WTC11 (cell line): ENCODE measurements around the gene SGCA.

Experiments
- CBFB ChIP-seq: sonication (generic); formaldehyde crosslinking; IDR thresholded peaks from 2 replicates; pipeline ENCODE4 v1.8.1; 2022; ENCODE audit warnings: mild to moderate bottlenecking, low read depth, missing genetic modification reagents
- E2F1 ChIP-seq: sonication (generic); formaldehyde crosslinking; IDR thresholded peaks from 2 replicates; pipeline ENCODE4 v1.8.0; 2022; ENCODE audit warnings: mild to moderate bottlenecking, missing genetic modification reagents
- ELF4 ChIP-seq: sonication (generic); formaldehyde crosslinking; IDR thresholded peaks from 2 replicates; pipeline ENCODE4 v1.8.1; 2022; ENCODE audit warnings: low read depth, mild to moderate bottlenecking, moderate library complexity, missing genetic modification reagents
- NFE2L1 ChIP-seq: sonication (generic); formaldehyde crosslinking; IDR thresholded peaks from 2 replicates; pipeline ENCODE4 v1.8.1; 2023; ENCODE audit warnings: missing genetic modification reagents
- NFYB ChIP-seq: sonication (generic); formaldehyde crosslinking; conservative IDR thresholded peaks from 2 replicates; pipeline ENCODE4 v1.8.0; 2022; ENCODE audit warnings: low read depth, missing genetic modification reagents
- NR2C2 ChIP-seq: sonication (generic); formaldehyde crosslinking; IDR thresholded peaks from 2 replicates; pipeline ENCODE4 v1.8.0; 2022; ENCODE audit warnings: mild to moderate bottlenecking, missing genetic modification reagents
- USF1 ChIP-seq: sonication (generic); formaldehyde crosslinking; IDR thresholded peaks from 2 replicates; pipeline ENCODE4 v1.8.0; 2022; ENCODE audit warnings: mild to moderate bottlenecking, missing genetic modification reagents
- USF2 ChIP-seq: sonication (generic); formaldehyde crosslinking; IDR thresholded peaks from 2 replicates; pipeline ENCODE4 v1.8.1; 2023; ENCODE audit warnings: mild to moderate bottlenecking, missing genetic modification reagents, moderate library complexity
- ZNF317 ChIP-seq: sonication (generic); formaldehyde crosslinking; IDR thresholded peaks from 2 replicates; pipeline ENCODE4 v1.8.1; 2023; ENCODE audit warnings: low read depth, mild to moderate bottlenecking, moderate library complexity, missing genetic modification reagents, borderline replicate concordance
- TF ChIP-seq, protein P1 (sequence below): fragments of 200-600 bp; IDR thresholded peaks from 2 replicates; pipeline ENCODE4 v1.8.0; 2022; ENCODE audit warnings: antibody characterized with exemption
- TF ChIP-seq, protein P2 (sequence below): sonication (generic); formaldehyde crosslinking; IDR thresholded peaks from 2 replicates; pipeline ENCODE4 v1.8.1; 2022; ENCODE audit warnings: low read depth, mild to moderate bottlenecking, moderate library complexity, missing genetic modification reagents, borderline replicate concordance

DNA sequence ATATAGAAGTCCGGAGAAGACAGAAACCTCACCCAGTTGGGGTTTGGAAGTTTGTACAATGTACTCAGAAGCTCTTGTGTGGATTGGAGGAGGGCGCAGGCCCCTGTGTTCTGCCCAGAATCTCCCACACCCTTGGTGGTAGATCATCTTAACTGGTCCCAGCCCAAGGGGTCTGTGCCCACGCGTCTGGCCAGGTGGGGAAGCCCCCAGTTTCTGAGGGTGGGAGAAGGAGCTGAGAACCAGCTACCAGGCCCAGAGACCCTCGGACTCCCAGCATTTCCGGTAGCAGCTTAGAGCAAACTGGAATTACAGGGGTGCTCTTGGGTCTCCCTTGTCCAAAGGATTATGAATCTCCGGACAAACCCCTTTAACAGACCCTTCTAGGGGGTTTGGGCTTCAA lies 13.1 kb upstream of the SGCA start:
- TF ChIP-seq CBFB (CRISPR knock-in tag): no peak
- TF ChIP-seq, protein P1, sequence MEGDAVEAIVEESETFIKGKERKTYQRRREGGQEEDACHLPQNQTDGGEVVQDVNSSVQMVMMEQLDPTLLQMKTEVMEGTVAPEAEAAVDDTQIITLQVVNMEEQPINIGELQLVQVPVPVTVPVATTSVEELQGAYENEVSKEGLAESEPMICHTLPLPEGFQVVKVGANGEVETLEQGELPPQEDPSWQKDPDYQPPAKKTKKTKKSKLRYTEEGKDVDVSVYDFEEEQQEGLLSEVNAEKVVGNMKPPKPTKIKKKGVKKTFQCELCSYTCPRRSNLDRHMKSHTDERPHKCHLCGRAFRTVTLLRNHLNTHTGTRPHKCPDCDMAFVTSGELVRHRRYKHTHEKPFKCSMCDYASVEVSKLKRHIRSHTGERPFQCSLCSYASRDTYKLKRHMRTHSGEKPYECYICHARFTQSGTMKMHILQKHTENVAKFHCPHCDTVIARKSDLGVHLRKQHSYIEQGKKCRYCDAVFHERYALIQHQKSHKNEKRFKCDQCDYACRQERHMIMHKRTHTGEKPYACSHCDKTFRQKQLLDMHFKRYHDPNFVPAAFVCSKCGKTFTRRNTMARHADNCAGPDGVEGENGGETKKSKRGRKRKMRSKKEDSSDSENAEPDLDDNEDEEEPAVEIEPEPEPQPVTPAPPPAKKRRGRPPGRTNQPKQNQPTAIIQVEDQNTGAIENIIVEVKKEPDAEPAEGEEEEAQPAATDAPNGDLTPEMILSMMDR: no peak
- TF ChIP-seq, protein P2, sequence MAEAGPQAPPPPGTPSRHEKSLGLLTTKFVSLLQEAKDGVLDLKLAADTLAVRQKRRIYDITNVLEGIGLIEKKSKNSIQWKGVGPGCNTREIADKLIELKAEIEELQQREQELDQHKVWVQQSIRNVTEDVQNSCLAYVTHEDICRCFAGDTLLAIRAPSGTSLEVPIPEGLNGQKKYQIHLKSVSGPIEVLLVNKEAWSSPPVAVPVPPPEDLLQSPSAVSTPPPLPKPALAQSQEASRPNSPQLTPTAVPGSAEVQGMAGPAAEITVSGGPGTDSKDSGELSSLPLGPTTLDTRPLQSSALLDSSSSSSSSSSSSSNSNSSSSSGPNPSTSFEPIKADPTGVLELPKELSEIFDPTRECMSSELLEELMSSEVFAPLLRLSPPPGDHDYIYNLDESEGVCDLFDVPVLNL (CRISPR knock-in tag): no peak
- no peak for TF ChIP-seq NFYB (CRISPR knock-in tag)
- no peak for TF ChIP-seq USF2 (CRISPR knock-in tag)
- TF ChIP-seq ZNF317 (CRISPR knock-in tag): no peak
- no peak for TF ChIP-seq NFE2L1
- TF ChIP-seq E2F1 (CRISPR knock-in tag): no peak
- no peak for TF ChIP-seq ELF4 (CRISPR knock-in tag)
- TF ChIP-seq USF1 (CRISPR knock-in tag): no peak
- TF ChIP-seq NR2C2 (CRISPR knock-in tag): no peak
